A549 (cell line): ENCODE data around the gene LGALS7B. TPM values are rescaled to one million over a fixed set of nuclear protein-coding genes. Genes with fewer than 3 reads are reported as not detected.

Experiments used
- ATAC-seq, 2 experiments: fragments of 200-7000 bp in 1 of 2; fragments of >200 bp in 1 of 2; cut with Nextera tagmentation in 1 of 2; cut with Tn5 transposase in 1 of 2; 3 replicates each; pipeline versions ENCODE4 v1.8.0 to v1.9.1; 2018 to 2020; ENCODE audit warnings: mild to moderate bottlenecking in 1 of 2, moderate library complexity in 1 of 2
- CTCF ChIA-PET: fragments of 300-600 bp; sonication (Branson Sonifier 250); formaldehyde crosslinking; extraction: SDS; loops from one replicate; lab custom pipeline; 2021; ENCODE audit warnings: antibody characterized with exemption, inconsistent platforms; lab: Yijun Ruan, JAX
- POLR2A ChIA-PET: fragments of 350-600 bp; formaldehyde crosslinking; extraction: SDS; loops from one replicate; lab custom pipeline; 2021; ENCODE audit warnings: antibody characterized with exemption, inconsistent platforms; lab: Yijun Ruan, JAX
- DNase-seq, 2 experiments: peaks; one replicate each; pipeline versions ENCODE4 v3.0.0 to v3.0.0-alpha.2; 2011 to 2016; ENCODE audit warnings: low read depth in 1 of 2, low spot score in 1 of 2
- FAIRE-seq: peaks from 2 replicates; lab custom pipeline; 2011; peaks lifted over from hg19 to GRCh38; lab: Jason Lieb, UNC
- H3K27ac ChIP-seq, 2 experiments: fragments of >200 bp; sonication (Bioruptor Twin); formaldehyde crosslinking; 3 replicates each; pipeline ENCODE4 v1.5.1; 2016 to 2017
- H3K4me1 ChIP-seq: fragments of >200 bp; sonication (Bioruptor Twin); formaldehyde crosslinking; 3 replicates; pipeline ENCODE4 v1.6.1; 2016
- H3K4me2 ChIP-seq: fragments of >200 bp; sonication (Bioruptor Twin); formaldehyde crosslinking; 3 replicates; pipeline ENCODE4 v1.6.1; 2016
- H3K4me3 ChIP-seq: fragments of >200 bp; sonication (Bioruptor Twin); formaldehyde crosslinking; 3 replicates; pipeline ENCODE4 v1.5.1; 2016
- H3K9me3 ChIP-seq: fragments of >200 bp; sonication (Bioruptor Twin); formaldehyde crosslinking; 3 replicates; pipeline ENCODE4 v1.6.1; 2016
- CBX2 ChIP-seq: fragments of 200-600 bp; sonication (generic); IDR thresholded peaks from 2 replicates; pipeline ENCODE4 v1.6.1; 2016; ENCODE audit warnings: low read depth, mild to moderate bottlenecking, borderline replicate concordance
- CHD2 ChIP-seq: fragments of 150-350 bp; IDR thresholded peaks from 2 replicates; pipeline ENCODE4 v1.6.1; 2014; ENCODE audit warnings: low read length; ENCODE audit not compliant: partially characterized antibody
- CHD4 ChIP-seq: fragments of 200-600 bp; sonication (generic); IDR thresholded peaks from 2 replicates; pipeline ENCODE4 v1.6.1; 2016; ENCODE audit warnings: antibody characterized with exemption, mild to moderate bottlenecking, borderline replicate concordance
- CTCF ChIP-seq: fragments of >200 bp; sonication (Bioruptor Twin); formaldehyde crosslinking; IDR thresholded peaks from 3 replicates; pipeline ENCODE4 v1.5.1; 2016
- ESRRA ChIP-seq: fragments of 150-350 bp; IDR thresholded peaks from 2 replicates; pipeline ENCODE4 v1.6.1; 2014; ENCODE audit warnings: mild to moderate bottlenecking, low read length, borderline replicate concordance
- FOSB ChIP-seq: fragments of 250-450 bp; sonication (Bioruptor Pico); IDR thresholded peaks from 2 replicates; pipeline ENCODE4 v1.5.0; 2020; ENCODE audit warnings: mild to moderate bottlenecking, moderate library complexity
- HES2 ChIP-seq: fragments of >200 bp; sonication (Bioruptor Twin); formaldehyde crosslinking; IDR thresholded peaks from 2 replicates; pipeline ENCODE4 v1.6.1; 2016
- HEYL ChIP-seq: fragments of 250-450 bp; sonication (Bioruptor Pico); IDR thresholded peaks from 2 replicates; pipeline ENCODE4 v1.8.0; 2021; ENCODE audit warnings: mild to moderate bottlenecking, moderate library complexity
- KDM1A ChIP-seq: fragments of 200-600 bp; sonication (generic); IDR thresholded peaks from 2 replicates; pipeline ENCODE4 v1.6.1; 2016; ENCODE audit warnings: low read depth, mild to moderate bottlenecking
- KDM5A ChIP-seq: fragments of 200-600 bp; sonication (generic); IDR thresholded peaks from 2 replicates; pipeline ENCODE4 v1.6.1; 2016; ENCODE audit warnings: antibody characterized with exemption, mild to moderate bottlenecking
- MYC ChIP-seq: IDR thresholded peaks from 2 replicates; pipeline ENCODE4 v1.6.1; 2012; ENCODE audit warnings: mild to moderate bottlenecking, inconsistent platforms, low read length, improper control_type of control experiment, borderline replicate concordance
- NR3C1 ChIP-seq: fragments of >200 bp; sonication (Bioruptor Twin); formaldehyde crosslinking; IDR thresholded peaks from 3 replicates; pipeline ENCODE4 v1.6.1; 2017
- PBX3 ChIP-seq: IDR thresholded peaks from 2 replicates; pipeline ENCODE4 v1.6.1; 2012
- POLR2AphosphoS2 ChIP-seq: conservative IDR thresholded peaks from 2 replicates; pipeline ENCODE4 v1.6.1; 2012; ENCODE audit warnings: low read length, improper control_type of control experiment, inconsistent platforms
- RAD21 ChIP-seq, 2 experiments: fragments of >200 bp in 1 of 2; sonication (Bioruptor Twin) in 1 of 2; formaldehyde crosslinking in 1 of 2; IDR thresholded peaks in 1 of 2; conservative IDR thresholded peaks in 1 of 2; 2 replicates in 1 of 2; 3 replicates in 1 of 2; pipeline ENCODE4 v1.6.1; 2012 to 2018; ENCODE audit warnings: inconsistent platforms in 1 of 2
- REST ChIP-seq: fragments of 200-600 bp; sonication (generic); IDR thresholded peaks from 2 replicates; pipeline ENCODE4 v1.6.1; 2016; ENCODE audit warnings: antibody characterized with exemption, mild to moderate bottlenecking, moderate library complexity
- SREBF2 ChIP-seq: fragments of 450-650 bp; IDR thresholded peaks from 2 replicates; pipeline ENCODE4 v1.6.1; 2014; ENCODE audit warnings: mild to moderate bottlenecking, moderate library complexity
- TP53 ChIP-seq: fragments of 250-450 bp; sonication (Bioruptor Pico); IDR thresholded peaks from 2 replicates; pipeline ENCODE4 v1.5.0; 2021; ENCODE audit warnings: mild to moderate bottlenecking, moderate library complexity
- ZFP36 ChIP-seq: fragments of 450-650 bp; IDR thresholded peaks from 2 replicates; pipeline ENCODE4 v1.6.1; 2014; ENCODE audit warnings: borderline replicate concordance; ENCODE audit not compliant: partially characterized antibody
- WGBS: methylation state at CpG from one replicate; pipeline ENCODE4 v1.1.6; 2017; ENCODE audit errors: missing lambda C conversion rate; 5-methylcytosine and 5-hydroxymethylcytosine counted together
- polyA plus RNA-seq, 4 experiments: library from polyadenylated mRNA; depleted of rRNA in 3 of 4; stranded (reverse); fragments of >200 nt; fragmentation: RNase III in 1 of 4; extraction: RNeasy Plus Mini Kit Qiagen cat#74134 plus additional on column Dnase treatment in 1 of 4; gene quantifications; 2 replicates in 3 of 4; 3 replicates in 1 of 4; pipeline ENCODE4 v1.2.3, GENCODE V29; 2011 to 2017

Gene LGALS7B
- polyA plus RNA-seq, 2 of the 4 experiments (the other 2 are of a cell fraction) = 0.27 TPM; not detected in 1

GRCh38 chr19:38800577-38801347, 11.8 kb downstream of the LGALS7B start:
- Histone ChIP-seq H3K4me2 (no peak overlapping the region), H3K4me1 (peaks cover 18% of the 10 kb centered on the region), H3K27ac (peak overlapping the region; percentile 79 to 81; a peak in 4 of 6 replicates), H3K4me3 (no peak overlapping the region), H3K9me3 (no peaks in the 10 kb centered on the region; the same call in 2 of the 3 replicates)
- POLR2A ChIA-PET = interaction anchor here (2.1 kb wide), 1 partner anchor 31 kb away, joined by 8 read pairs; the partner anchor contains the start of gene ECH1
- WGBS = 82% methylated on average over 5 of the region's 5 CpGs
- DNase-seq (no peak), ATAC-seq (no peak), FAIRE-seq (peak; percentile 76)
- CTCF ChIA-PET = interaction anchor here (0.6 to 3.2 kb wide), 15 partner anchors 9 to 398 kb away, joined by 3 to 12 read pairs (median 4); partner anchors contain the start of genes FAM98C and LGALS4
- TF ChIP-seq CTCF = no peak
- no peak for TF ChIP-seq FOSB
- TF ChIP-seq MYC = no peak
- TF ChIP-seq CHD2 = no peak
- no peak for TF ChIP-seq CHD4
- no peak for TF ChIP-seq HEYL (CRISPR knock-in tag)
- no peak for TF ChIP-seq REST
- TF ChIP-seq TP53 (CRISPR knock-in tag) = no peak
- no peak for TF ChIP-seq KDM5A
- no peak for TF ChIP-seq RAD21 (conservative IDR thresholded peaks at IDR 0.05 in 1 of 2, IDR thresholded peaks at IDR 0.05 in 1 of 2)
- TF ChIP-seq KDM1A = no peak
- no peak for TF ChIP-seq ESRRA

GRCh38 chr19:38801359-38802095, 12.5 kb downstream of the LGALS7B start:
- FAIRE-seq (peak; percentile 96), ATAC-seq (peak in 1 of 2 experiments; percentile 8; a peak in 1 of 6 replicates), DNase-seq (no peak)
- 91% methylated on average over 12 of the region's 12 CpGs for WGBS
- no peak overlapping the region for H3K4me3 ChIP-seq
- no peak overlapping the region for H3K4me2 ChIP-seq
- H3K27ac ChIP-seq = peak overlapping the region in 1 of 2 experiments; percentile 14; a peak in 2 of 6 replicates
- TF ChIP-seq ESRRA = no peak
- H3K9me3 ChIP-seq = no peaks in the 10 kb centered on the region; the same call in 2 of the 3 replicates
- CTCF ChIA-PET = interaction anchor here (0.7 to 3.2 kb wide), 8 partner anchors 8 to 69 kb away, joined by 3 to 12 read pairs (median 3); partner anchors contain the start of gene LGALS4
- H3K4me1 ChIP-seq = peaks cover 19% of the 10 kb centered on the region
- POLR2A ChIA-PET = interaction anchor here (1.2 kb wide), 1 partner anchor 13 kb away, joined by 3 read pairs; no protein-coding TSS in a partner anchor

GRCh38 chr19:38803543-38803942, 14.5 kb downstream of the LGALS7B start:
- Histone ChIP-seq H3K4me1 (peaks cover 39% of the 10 kb centered on the region), H3K4me2 (no peak overlapping the region), H3K27ac (peak overlapping the region in 1 of 2 experiments; percentile 9; a peak in 1 of 6 replicates), H3K4me3 (no peak overlapping the region), H3K9me3 (no peaks in the 10 kb centered on the region; the same call in 2 of the 3 replicates)
- no peak for DNase-seq
- 86% methylated on average over 10 of the region's 10 CpGs for WGBS
- POLR2A ChIA-PET = no interaction called here
- no peak for TF ChIP-seq CBX2
- no peak for TF ChIP-seq NR3C1
- TF ChIP-seq TP53 (CRISPR knock-in tag) = no peak
- TF ChIP-seq ZFP36 = no peak
- no peak for TF ChIP-seq RAD21 (conservative IDR thresholded peaks at IDR 0.05 in 1 of 2, IDR thresholded peaks at IDR 0.05 in 1 of 2)
- no peak for TF ChIP-seq CTCF
- no peak for TF ChIP-seq KDM5A
- no peak for TF ChIP-seq SREBF2
- TF ChIP-seq HES2 = no peak
- TF ChIP-seq POLR2AphosphoS2 = no peak
- TF ChIP-seq PBX3 = no peak
- TF ChIP-seq, all 56 proteins: peak for 0
- CTCF ChIA-PET = interaction anchor here (1.3 to 1.9 kb wide), 4 partner anchors 9 to 84 kb away, joined by 3 to 7 read pairs (median 5); no protein-coding TSS in a partner anchor
- no peak for ATAC-seq
- FAIRE-seq = no peak
